ENCODE data around the gene HNRNPL. TPM values are rescaled to one million over a fixed set of nuclear protein-coding genes. Genes with fewer than 3 reads are reported as not detected.

Gene HNRNPL
- total and polyA plus RNA-seq, 8 donors, result 111 to 242 (median 153) TPM

DNA sequence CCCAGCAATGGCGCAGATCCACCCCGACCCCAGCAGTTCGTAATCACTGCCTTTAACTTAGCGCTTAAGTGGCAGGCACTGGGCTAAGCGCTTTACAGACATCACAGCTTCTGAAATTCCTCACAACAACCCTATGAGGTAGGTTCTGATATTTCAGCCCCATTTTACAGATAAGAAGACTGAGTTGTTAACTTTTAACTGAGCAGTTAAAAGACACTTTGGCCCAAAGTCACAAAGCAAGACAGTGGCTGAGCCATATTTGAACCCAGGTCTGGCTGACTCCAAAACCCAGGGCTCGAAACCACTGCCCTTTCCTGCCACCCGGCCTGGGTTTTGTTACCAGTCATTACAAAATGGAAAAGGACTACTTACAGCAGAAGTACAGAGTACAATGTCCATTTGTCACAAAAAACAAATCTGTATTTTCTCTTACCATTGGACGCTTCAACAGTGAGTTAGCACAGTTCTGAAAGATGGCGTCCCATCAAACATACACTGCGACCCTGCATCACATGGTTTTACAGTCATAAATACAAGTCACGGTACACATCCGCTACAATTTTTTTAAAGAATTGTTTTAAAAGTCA lies 8.5 kb downstream of the HNRNPL start:
- Histone ChIP-seq H3K4me1 (peaks cover 43 to 97% (median 75%) of the 10 kb centered on the region in 4 donors), H3K27me3 (no peaks in the 10 kb centered on the region), H3K36me3 (peaks cover 98 to 100% (median 100%) of the 10 kb centered on the region in 4 donors), H3K9me3 (no peaks in the 10 kb centered on the region), H3K27ac (peak overlapping the region in 4 of 5 donors; percentile 63 to 78 (median 70)), H3K4me3 (peak overlapping the region in 2 of 4 donors; percentile 0 to 16)
- intact Hi-C loops (cut with DNase I; ENCODE audit: low total_unique reads), result no loop called here
- TF ChIP-seq POLR2A (IDR thresholded peaks at IDR 0.05), result no peak
- TF ChIP-seq EP300 (IDR thresholded peaks at IDR 0.05), result no peak
- no peak for TF ChIP-seq CTCF (IDR thresholded peaks at IDR 0.05)
- TF ChIP-seq POLR2AphosphoS5 (IDR thresholded peaks at IDR 0.05), result no peak
- 80 to 89% (median 85%) methylated on average over 12 of the region's 12 CpGs for WGBS, 5 donors
- no peak for DNase-seq

- Histone ChIP-seq H3K4me3 (no peak overlapping the region), H3K27me3 (no peaks in the 10 kb centered on the region), H3K9me3 (no peaks in the 10 kb centered on the region), H3K36me3 (peaks cover 98 to 100% (median 100%) of the 10 kb centered on the region in 4 donors), H3K4me1 (peaks cover 49 to 97% (median 74%) of the 10 kb centered on the region in 4 donors), H3K27ac (peak overlapping the region in 4 of 5 donors; percentile 63 to 78 (median 70))
- TF ChIP-seq POLR2A (IDR thresholded peaks at IDR 0.05) (no peak), POLR2AphosphoS5 (IDR thresholded peaks at IDR 0.05) (no peak), EP300 (IDR thresholded peaks at IDR 0.05) (no peak), CTCF (IDR thresholded peaks at IDR 0.05) (no peak)
- WGBS, 5 donors, result 75 to 82% (median 78%) methylated on average over 5 of the region's 5 CpGs
- intact Hi-C loops (cut with DNase I; ENCODE audit: low total_unique reads), result no loop called here
- DNase-seq, result peak in 1 of 2 donors; percentile 10
Observed at GRCh38 chr19:38840583-38840968, 9.2 kb downstream of the HNRNPL start.

GRCh38 chr19:38839816-38840582 lies 9.8 kb downstream of the HNRNPL start:
- H3K4me1 ChIP-seq, result peaks cover 47 to 98% (median 72%) of the 10 kb centered on the region in 4 donors
- 66 to 75% (median 69%) methylated on average over 22 to 28 of the region's 28 CpGs for WGBS, 5 donors
- TF ChIP-seq CTCF (IDR thresholded peaks at IDR 0.05) (no peak), POLR2A (IDR thresholded peaks at IDR 0.05) (no peak), EP300 (IDR thresholded peaks at IDR 0.05) (no peak), POLR2AphosphoS5 (IDR thresholded peaks at IDR 0.05) (no peak)
- no peaks in the 10 kb centered on the region for H3K9me3 ChIP-seq
- no peaks in the 10 kb centered on the region for H3K27me3 ChIP-seq
- peaks cover 94 to 100% (median 100%) of the 10 kb centered on the region in 4 donors for H3K36me3 ChIP-seq
- intact Hi-C loops (cut with DNase I; ENCODE audit: low total_unique reads), result no loop called here
- peak in 1 of 2 donors; percentile 11 for DNase-seq
- H3K4me3 ChIP-seq, result no peak overlapping the region
- H3K27ac ChIP-seq, result peak overlapping the region; percentile 29 to 78 (median 68)

DNA sequence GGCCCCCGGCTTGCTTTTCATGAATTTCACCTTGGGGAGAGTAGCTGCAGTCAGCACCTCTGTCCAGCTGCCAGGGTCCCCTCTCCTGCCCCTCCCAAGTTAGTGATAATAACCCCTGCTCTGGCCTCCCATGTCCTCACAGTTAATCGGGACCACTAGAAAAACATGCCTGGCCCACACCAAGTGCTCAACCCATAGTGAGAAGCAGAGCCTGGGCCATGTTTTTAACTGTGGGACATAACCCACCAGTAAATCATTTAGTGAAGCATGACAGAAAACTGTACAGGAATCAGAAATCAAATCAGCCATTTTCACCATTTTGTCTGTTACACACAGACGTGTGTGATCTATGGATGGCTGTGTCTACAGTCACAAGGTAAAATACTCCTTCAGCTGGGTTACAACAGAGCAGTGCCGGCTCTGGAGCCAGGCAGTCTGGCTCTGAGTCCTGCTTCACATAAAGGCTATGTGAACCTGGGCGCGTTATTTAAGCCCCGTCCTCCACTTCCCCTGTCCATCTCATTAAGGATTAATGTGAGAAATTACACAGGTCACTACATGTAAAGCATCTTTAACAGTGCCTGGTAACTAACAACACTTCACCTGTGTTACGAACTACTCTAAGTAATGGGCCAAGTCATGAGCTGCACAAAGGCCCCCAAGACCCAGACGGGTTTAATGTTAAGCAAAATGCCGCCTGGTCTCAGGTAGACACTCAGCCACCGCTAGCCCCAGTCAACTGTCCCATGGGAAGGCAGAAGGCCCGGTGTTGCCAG lies 10.6 kb downstream of the HNRNPL start:
- Histone ChIP-seq H3K36me3 (peaks cover 86 to 97% (median 95%) of the 10 kb centered on the region in 4 donors), H3K4me3 (peak overlapping the region in 1 of 4 donors; percentile 12), H3K4me1 (peaks cover 47 to 90% (median 71%) of the 10 kb centered on the region in 4 donors), H3K9me3 (no peaks in the 10 kb centered on the region), H3K27ac (peak overlapping the region; percentile 63 to 78 (median 68)), H3K27me3 (no peaks in the 10 kb centered on the region)
- intact Hi-C loops (cut with DNase I; ENCODE audit: low total_unique reads), result no loop called here
- TF ChIP-seq POLR2A (IDR thresholded peaks at IDR 0.05), result no peak
- TF ChIP-seq POLR2AphosphoS5 (IDR thresholded peaks at IDR 0.05), result no peak
- no peak for TF ChIP-seq EP300 (IDR thresholded peaks at IDR 0.05)
- TF ChIP-seq CTCF (IDR thresholded peaks at IDR 0.05), result no peak
- 66 to 76% (median 73%) methylated on average over 12 of the region's 12 CpGs for WGBS, 5 donors
- DNase-seq, result peak in 1 of 2 donors; percentile 8
